T-helper 1 cell (primary cell): ENCODE results near the gene RNASEL.

Source experiments
- DNase-seq, 5 donors: peaks; one replicate each; pipeline ENCODE4 v3.0.0-alpha.2; 2012 to 2020

The RNASEL gene

DNA sequence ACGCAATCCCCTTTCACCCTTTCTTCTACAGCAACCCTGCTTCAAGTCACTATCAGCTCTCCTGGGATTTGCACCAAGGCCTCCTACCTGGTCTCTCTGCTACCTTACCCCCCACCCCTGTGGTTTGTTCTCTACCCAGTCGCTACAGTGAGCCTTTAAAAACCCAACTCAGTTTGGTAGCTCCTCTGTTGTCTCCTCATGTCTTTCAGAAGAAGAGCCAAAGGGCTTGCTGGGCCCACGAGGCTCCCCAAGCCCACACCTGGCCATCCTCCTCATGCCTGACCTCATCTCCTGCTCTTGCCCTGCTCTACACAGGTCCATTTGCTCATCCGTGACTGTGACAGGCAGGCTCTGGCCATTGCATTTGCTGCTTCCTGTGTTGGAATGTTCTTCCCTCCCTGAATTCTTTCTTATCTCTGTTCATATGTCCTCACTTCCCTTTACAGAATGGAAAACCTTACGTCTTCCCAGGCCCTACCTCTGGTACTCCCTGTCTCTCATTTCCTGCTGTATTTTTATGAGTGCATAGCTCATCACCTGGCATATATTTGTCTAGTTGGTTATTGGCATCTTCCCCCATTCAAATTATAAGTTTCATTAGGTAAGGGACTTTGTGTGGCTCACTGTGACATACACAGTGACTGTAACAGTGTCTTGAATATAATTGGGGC, 11.8 kb upstream of the RNASEL start:
- no peak for DNase-seq

DNA sequence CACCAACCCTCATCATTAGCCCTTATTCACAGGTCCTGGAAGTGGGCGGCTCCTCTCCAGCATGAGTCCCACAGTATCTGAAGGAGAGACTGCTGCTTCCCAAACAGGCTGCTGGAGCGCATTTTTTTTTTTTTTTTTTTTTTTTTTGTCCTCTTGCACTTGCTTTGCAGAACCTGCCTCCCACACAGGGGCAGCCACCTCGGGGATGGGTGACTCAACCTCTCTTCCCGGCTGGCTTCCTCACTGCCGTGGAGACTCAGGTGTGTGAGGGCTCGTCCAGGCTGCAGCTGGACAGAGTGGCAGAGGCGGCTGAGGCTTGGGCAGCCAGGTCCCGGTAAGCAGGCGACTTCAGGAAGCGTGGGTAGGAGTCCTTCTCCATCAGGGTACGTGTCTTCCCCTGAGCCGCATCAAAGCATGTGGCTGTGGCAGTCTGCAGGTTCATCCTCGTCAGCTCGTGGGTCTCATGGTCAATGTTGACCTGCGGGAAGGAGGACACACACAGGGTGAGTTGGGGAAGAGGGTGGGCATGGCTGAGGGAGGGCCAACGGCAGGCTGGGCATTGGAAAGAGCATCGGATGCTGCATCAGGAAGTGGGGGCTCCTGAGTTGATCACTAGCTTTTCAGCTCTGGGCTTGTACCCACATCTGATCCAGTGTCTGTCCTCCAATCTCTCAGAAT, 11.1 kb upstream of the RNASEL start:
- DNase-seq = no peak

DNA sequence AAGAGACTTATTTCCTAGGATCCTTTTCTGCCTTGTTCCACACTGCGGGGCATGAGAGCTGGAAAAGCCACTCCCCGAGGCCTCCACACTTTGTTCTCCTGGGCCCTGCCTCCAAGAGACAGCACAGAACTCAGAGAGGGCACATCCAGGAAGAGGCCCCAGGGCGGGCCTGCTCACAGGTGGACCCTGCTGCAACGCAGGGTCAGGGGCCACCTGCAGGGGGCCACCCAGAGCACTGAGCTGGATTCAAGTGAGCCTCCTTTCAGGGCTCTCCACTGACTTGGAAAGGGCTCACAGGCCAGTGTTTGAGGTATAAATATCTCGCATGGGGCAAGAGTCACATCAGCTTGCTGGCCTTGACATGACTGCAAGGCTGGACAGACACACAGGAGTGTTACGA, 10.3 kb upstream of the RNASEL start:
- peak in 1 of 5 donors; percentile 33 for DNase-seq

DNA sequence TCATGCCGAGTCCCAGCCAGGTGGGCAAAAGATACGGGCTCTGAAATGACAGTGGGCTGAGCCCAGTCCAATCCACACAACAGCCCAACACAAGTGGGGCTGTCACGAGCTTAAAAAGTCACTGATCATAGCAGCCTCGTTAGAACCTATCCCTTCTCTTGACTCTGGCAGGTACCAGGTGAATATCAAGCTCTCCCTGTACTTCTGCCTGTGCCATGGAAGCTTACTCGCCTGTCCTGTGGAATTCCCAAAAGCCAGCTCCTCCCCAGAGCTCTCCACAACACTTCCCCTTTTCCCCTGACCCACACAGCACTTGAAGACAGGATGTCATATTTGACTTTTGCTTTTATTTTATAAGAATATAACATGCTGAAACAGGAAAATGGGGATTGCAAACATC, 9.2 kb upstream of the RNASEL start:
- DNase-seq = no peak

DNA sequence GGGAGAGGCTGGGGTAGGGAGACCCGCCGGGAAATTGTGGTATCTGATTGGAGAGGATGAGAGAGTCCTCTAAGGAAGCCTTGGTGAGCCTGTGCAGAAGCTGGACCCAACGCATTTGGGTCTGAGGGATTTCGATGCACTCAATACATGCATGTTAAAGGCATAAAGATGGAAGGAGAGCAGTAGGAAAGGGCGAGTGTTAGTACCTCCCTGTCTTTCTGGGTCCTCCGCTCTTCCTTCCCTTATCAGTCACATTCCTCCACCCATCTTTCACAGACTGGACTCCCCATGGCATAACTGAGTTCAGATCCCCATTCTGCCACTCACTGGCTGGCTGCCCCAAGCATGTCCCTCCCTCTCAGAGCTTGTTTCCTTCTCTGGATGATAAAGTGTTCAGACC, 7.9 kb upstream of the RNASEL start:
- DNase-seq = no peak

DNA sequence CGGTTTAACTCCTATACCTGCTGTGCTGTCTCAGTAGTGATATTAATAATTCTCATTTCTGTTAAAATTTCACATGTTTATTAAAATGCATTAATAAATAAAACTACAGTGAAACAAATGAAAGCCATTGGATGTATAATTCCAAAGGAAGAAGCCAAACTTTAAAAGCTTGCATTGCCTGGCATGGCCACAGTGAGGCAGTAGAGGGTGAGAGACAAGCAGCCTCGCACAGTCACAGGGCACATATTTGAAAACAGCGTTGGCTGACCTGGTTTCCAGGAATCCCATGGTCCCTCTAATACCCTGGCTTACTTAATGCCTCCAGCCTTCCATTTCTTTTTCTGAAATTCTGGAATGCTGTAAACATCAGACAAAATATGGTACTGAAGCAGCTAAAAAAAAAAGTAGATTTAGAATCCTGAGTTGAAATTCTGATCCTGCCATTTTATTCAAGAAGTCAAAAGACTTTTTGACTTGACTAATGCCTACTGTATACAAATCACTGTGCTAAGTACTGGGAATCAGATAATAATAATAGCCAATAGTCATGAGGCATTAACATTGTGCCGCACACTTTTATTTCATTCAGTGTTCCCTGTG, 6.7 kb upstream of the RNASEL start:
- DNase-seq = peak in 4 of 5 donors; percentile 40 to 60 (median 44)

DNA sequence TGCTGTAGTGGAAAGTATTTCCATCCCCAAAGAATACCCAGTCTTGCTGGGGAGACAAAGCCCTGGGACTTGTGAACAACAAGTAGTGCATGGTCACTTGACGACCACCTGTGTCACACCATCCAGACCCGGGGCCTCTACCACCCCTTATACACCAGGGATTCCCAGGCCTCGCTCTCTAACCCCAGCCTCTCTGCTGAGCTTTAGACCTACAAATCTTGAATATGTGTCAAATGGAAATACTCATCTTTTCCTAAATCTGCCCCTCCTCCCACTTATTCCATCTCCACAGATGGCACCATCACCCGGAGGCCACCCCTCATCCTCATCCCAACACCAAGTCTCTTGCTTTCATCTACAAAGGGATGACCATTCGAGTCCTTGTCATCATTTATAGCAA, 875 bp upstream of the RNASEL start:
- no peak for DNase-seq

DNA sequence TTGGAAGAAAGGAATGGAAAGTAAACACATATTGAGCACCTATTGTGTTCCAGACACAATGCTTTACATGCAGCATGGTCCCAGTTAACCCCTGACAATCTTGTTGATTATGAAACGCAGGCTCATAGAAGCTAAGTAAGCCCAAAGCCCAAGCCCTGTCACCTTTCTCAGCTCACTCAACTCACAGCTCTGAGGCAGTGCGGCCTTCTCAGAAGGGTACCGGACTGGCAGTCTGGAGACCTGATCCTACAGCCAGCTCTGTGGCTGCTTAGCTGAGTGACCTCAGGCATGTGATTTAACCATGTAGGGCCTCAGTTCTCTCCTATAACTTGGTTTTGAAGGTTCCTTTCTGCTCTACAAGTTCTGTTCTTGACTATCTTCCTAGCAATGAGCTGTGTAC, 464 bp upstream of the RNASEL start:
- DNase-seq = no peak

DNA sequence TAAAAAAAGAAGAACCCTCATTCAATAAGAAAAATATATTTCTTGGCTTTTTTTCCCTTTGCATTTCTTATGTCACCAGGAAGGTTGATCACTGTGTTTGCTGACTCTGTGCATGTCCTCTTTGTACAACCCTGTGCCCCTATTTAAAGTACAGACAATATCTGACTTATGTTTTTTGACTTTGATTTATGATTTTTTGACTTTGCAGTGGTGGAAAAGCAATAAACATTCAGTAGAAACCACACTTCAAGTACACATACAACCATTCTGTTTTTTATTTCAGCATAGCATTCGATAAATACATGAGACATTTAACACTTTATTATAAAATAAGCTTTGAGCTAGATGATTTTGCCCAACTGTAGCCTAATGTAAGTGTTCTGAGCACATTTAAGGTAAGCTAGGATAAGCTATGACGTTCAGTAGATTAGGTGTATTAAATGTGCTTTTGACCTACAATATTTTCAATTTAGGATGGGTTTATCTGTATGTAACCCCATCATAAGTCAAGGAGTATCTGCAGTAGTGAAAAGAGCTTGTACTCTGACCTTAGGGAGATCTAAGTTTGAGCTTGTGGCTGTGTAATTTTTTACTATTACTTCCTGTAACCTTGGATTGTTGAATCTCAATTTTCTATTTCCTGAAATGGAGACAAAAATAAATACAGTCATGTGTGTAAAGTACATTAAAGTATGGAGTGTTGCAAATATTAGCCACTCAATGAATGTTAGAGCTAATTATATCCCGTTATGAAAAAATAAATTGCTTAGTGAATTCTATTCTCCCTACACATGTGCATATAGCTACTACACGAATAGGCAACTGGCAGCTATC, 1.2 kb downstream of the RNASEL start:
- DNase-seq = no peak

DNA sequence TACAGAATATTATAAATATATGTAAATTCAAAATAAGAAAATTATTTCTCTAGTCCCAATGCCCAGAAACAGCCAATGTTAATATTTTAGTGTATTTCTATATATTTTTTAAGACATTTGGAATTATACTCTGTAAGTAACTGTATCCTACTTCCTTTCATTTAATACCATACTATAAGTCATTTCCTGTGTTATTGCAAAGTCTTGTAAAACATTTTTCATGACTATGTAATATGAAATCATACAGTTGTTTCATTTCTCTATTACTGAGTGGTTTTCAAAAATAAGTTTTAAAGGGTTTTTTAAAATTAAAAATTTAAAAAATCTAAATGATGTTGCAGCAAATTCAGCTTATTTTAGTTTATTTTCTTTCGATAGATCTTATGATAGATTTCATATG, 2.0 kb downstream of the RNASEL start:
- DNase-seq = no peak

DNA sequence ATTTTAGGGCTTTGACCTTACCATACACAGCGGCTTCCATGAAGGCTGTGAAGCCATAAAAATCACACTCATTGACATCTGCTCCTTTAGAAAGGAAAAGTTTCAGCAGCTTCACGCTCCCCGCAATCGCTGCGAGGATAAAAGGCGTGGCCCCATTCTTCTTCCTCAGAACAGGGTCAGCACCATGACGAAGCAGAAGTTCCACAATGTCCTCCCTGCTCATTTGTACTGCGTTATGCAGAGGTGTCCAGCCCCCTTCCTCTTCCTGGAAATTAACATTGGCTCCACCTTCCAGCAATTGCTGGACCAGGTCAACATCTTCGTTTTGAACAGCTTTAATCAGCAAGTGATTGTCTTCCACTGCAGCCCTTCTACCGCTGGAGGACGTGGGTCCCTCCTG, 2.7 kb downstream of the RNASEL start:
- DNase-seq = no peak

DNA sequence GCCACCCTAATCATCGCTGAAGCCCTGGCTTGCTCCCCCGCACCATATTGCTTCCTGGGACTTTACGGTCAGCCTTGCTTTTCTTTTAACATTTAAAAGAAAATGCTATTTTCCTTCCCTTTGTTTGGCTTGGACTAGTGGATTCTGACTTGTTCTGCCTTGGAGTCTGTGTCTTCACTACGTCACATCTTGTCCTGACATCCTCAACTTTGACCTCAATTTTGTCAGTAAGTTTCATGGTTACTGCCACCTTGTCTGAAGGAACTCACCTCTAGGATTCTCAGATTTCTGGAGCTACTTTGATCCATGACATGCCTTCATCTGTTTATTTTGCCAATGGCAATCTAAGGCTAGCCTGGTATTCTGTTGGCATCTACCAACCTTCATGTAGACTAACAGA, 4.3 kb downstream of the RNASEL start:
- DNase-seq = no peak

DNA sequence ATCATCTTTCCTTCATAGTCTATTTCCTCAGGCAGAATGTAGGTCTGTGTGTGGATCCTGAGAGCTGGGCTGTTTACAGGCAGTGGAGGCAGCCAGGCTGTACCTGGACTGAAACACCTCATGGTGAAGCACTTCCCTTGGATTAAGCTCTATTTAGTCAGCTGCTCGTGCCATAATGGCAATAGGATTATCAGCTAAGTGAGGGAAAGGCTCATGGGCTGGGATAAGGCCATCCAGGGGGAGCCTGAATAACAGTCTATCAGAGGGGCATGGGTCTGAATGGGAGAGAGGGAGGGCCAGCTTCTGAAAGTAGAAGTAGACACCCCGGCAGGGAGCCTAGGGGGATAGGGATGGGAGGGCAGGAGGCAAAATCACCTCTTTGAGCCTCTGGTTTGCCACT, 8.3 kb downstream of the RNASEL start:
- DNase-seq = no peak

DNA sequence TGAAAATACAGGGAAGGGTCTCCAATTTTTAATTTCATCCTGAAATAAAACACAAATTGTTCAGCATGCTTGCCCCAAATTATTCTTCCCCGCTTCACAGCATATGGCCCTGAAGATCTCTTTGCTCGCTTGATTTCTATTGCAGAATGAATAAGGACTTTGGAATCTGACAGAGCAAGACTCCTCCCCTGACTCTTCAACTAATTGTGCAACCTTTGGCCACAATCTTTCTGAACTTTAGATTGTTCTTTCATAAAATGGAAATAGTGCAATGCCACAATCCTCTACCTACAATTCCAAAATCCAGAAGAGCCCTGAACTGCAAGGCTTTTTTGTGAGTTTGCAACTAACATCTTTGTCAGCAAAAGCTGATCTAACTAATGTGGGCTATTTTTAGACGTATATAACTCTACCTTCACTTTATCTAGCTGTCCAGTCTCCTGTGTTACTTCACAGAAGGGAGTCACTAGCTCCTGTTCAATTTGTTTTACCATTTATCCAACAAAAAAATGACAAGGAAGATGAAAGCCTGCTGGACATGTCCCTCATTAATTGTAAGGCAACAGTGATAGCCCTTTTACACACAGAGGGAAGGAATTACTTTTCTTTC, 13.4 kb downstream of the RNASEL start:
- DNase-seq = no peak

DNA sequence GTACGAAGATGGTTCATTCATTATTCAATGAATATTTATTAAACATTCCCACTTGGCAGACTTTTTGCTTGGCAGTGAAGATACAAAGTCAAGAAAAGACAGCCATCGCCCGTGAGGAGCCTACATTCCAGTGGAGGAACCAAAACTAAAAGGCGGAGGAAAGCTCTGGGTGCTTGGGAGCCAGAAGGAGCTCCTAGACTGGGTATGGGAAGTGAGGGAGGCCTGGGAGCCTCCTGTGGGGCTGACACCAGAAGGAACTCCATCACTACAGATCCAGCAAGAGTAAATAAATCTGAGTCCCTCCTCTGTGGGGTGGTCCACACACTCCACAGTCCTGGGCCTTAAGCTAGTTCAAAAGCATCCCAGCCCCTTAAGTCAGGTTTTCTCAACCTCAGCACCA, 14.9 kb downstream of the RNASEL start:
- no peak for DNase-seq

DNA sequence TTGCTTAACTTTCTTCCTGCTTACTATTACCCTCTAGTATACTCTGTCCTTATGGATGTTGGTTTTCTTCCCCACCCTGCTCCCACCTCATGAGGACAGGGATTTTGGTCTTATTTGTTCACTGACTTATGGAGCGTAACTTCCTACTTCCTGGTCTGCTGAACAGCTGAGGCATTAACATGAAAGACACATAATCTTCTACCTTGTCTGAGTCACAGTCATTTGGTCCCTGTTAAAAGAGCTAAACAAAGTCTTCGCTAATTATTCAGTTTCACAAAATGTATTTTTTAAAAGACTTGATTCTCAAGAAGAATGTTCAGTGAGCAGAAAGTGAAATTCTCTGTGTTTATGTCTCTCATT, 18.5 kb downstream of the RNASEL start:
- no peak for DNase-seq

DNA sequence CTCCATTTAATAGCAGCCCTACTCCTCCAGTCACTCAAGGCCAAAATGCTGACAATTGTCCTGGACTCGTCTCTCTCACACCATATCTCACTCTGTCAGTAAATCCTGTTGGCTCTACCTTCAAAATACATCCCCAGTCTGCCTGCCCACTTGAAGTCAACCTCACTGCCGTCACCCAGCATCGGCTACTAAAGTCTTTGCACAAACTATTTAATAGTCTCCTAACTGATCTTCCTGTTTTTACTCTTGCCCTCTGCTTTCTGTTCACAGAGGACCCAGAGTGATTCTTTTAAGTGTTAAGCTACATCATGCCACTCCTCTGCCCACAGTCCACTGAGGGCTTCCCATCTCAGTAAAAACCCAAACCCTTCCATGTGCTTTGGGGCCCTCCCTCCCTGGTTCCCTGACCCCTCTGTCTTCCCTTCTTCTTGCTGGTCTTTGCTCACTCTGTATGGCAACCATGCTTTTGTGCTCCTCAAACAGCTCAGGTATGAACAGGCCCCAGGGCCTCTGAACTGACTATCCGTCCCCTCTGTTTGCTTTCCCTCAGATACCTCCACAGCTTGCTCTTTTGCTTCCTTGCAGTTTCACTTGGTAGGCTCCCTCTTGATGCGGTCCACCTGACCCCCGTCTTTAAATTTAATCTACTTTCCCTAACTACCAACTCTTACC, 19.0 kb downstream of the RNASEL start:
- DNase-seq = no peak

DNA sequence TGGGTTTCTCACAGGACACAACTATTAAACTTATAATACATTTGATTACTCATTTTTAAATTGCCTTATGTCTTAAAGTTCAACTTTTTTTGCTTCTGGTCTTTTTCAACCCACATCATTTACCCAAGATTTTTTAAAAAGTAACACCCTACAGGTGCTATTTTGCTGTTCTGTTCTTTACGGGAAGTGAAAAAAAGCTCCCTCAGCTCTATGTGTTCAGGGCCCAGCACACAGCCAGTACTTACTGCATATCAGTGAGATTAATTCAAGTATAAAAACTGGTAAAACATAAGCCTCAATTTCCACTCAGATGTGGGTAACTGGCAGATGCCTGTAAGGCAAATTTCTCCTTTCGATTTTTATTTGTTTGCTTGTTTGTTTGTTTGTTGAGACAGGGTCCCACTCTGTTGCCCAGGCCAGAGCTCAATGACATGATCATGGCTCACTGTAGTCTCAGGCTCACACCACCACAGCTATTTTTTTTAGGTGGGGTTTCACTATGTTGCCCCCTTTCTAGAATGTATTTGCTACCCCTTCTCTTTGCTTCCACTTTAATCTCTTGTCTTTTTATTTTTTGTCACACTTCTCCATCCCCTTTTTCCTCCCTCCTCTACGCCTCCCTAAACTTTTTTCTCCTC, 20.3 kb downstream of the RNASEL start:
- DNase-seq = no peak

DNA sequence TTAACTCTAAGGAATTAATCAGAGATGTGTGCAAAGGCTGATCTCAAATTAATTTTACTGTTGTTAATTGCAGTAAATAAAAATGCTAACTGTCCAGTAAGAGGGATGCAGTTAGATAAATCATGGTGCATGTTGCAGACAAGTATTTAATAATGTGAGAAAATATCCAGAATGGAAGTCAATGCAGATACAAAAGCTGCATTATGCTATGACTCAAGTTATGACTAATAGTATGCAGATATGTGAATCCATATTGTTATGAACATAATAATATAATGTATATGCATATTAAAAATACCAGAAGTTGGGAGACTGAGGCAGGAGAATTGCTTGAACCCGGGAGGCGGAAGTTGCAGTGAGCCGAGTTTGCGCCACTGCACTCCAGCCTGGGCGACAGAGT, 21.4 kb downstream of the RNASEL start:
- DNase-seq = no peak

DNA sequence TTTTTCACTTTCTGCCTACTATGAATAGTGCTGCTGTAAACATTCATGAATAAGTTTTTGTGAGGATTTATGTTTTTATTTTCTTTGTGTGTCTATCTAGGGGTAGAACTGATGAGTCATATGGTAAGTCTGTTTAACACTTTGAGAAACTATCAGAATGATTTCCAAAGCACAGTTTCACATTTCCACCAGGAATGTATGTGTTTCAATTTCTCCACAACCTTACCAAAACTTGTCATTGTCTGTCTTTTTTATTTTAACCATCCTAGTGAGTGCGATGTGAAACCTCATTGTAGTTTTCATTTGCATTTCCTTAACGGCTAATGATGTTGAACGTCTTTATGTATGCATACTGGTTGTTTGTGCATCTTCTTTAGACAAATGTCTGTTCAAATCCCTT, 23.5 kb downstream of the RNASEL start:
- no peak for DNase-seq

DNA sequence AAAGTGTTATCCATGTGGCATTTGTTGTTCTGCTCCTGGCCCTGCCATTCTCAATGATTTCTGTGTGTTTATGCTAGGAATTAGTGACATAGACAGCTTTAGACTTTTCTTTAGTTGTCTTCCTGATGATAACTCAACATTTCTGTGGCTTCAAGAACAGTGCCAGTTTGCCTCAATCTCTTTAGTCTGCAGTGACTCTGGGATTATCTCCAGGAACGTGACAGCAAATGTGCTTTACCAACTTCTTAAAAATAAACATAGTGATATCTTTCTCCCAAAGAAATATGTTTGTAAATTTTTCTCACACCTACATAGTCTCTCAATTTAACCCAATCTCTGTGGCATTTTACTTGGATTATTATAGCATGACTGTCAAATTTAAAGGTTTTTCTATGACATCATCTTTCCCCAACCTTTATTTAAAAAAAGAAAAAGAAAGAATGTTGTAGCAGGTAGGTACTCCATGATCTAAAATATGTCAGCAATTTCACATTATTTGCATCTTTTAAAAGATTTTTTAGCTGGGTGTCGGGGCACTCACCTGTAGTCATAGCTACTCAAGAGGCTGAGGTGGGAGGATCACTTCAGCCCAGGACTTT, 24.6 kb downstream of the RNASEL start:
- no peak for DNase-seq

DNA sequence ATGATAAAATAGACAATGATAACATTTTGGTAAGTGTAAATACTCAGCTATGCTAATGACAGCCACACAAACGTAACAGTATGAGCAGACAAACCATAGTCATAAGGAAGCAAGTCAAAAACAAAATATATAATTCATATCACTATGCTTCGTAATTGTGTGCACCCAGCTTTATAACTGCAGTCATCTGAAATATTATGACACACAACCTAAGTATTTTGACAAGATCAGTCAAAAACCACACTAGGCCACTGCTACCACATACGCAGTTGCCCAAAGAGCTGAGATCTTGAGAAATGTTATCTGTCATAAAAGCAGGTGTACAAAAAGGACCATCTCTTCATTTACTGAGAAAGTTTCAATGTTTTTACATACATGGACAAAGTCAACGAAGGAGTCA, 26.0 kb downstream of the RNASEL start:
- no peak for DNase-seq
